A549 treated with RU486 at 1 μM for 4 hours (cell line): ENCODE data around the gene ZNF562. TPM values are rescaled to one million over a fixed set of nuclear protein-coding genes. Genes with fewer than 3 reads are reported as not detected.

Experiments used
- total RNA-seq: library from RNA; stranded (reverse); fragments of 200-300 nt; extraction: Qiagen RNA extraction; gene quantifications from 5 replicates; pipeline ENCODE4 v1.2.3, GENCODE V29; 2022; ENCODE audit warnings: low read depth

Gene ZNF562
- 4.5 to 9.3 TPM (median 5.7 TPM) in 5 replicates for total RNA-seq

DNA sequence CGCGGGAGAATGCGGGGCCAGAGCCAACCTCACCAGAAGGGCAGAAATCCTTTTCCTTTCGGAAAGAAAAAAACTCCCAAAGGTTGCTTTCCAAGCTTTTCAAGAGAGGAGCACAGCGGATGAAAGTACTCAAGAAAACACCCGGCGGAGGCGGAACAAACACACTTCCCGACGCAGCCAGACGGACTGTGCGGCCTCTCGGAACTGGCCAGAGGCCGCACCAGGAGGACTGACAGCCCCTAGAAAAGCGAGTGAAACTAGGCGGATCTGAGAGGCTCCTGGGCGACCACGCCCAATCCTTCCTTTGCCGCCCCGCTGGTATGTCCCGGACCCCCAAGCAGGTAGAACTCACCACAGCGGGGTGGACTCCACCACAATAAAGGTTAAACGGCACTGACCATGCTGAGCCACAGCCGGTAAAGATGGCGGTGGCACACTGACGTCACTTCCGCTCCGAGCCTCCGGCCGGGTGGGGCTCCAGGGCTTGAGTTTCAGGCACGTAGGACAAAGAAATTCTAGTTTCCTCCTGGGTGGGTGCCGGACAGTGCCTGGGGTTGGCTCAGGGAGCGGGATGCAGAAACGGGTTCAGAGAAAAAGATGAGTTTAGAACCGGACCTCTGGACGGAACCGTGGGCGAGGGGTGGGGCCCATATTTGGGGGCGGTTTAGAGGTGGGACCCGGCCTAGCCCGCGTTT lies at the start of gene ZNF562:
TSS of gene ZNF562 (minus strand) at position 438 of the 695 bp plus-strand sequence. CDS start 14,356 bp downstream, outside the sequence.

DNA sequence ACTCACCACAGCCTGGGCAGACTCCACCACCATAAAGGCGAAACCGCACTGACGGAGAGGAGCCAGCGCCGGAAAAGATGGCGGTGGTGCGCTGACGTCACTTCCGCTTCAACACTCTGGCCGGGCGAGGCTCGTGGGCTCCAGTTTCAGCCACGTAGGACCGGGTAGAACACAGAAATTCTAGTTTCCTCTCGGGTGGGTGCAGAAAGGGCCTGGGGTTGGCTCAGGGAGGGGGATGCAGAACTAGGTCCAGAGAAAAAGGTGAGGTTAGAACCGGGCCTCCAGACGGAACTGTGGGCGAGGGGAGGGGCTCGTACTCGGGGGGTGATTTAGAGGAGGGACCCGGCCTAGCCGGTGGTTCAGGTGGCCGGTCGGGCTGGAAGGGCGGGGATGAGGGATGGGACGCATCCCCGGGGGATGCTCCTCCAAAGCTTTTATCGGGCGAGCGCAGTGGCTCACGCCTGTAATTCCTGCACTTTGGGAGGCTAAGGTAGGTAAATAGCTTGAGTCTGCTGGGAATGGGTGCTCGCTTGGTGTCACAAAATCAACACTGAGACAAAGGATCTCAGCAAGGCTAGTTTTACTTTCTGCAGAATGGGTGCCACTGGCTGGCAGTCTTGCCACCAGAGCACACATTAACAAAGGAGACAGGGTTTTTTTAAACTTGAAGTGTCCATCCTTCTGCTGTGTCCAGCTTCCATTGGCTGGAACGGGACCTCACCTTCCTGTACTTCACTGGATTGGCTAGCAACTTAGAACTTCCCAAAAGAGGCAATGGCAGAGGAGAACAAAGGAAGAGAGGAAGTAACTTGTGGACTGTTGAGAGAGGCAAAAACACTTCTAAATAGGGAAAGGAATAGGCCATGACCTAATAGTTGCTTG lies 53.5 kb downstream of the ZNF562 start, which contains the start of gene ZNF561:
TSS of gene ZNF561 (minus strand) at position 77 of the 882 bp plus-strand sequence. CDS start 1,776 bp downstream, outside the sequence.

Other genes starting within 250 kb of the ZNF562 start
- gene ZNF266, start 239.5 kb downstream of the ZNF562 start, total RNA-seq, result 2.9 to 4.7 TPM (median 3.8 TPM) in 5 replicates
- gene ZNF560, start 176.5 kb downstream of the ZNF562 start, total RNA-seq, result not detected in 5 replicates
- gene ZNF426, start 136.5 kb downstream of the ZNF562 start, total RNA-seq, result 0.85 to 1.7 TPM (median 1.1 TPM) in 5 replicates
- 3.1 to 5.1 TPM (median 3.7 TPM) in 5 replicates for gene ZNF121, start 90.6 kb downstream of the ZNF562 start, total RNA-seq
- 7.6 to 14.7 TPM (median 9.2 TPM) in 5 replicates for gene ZNF561, start 53.9 kb downstream of the ZNF562 start, total RNA-seq
- gene ZNF846, start 93.6 kb upstream of the ZNF562 start, total RNA-seq, result 0.61 to 1.7 TPM (median 1.2 TPM) in 5 replicates
- gene FBXL12, start 144.0 kb upstream of the ZNF562 start, total RNA-seq, result 11.0 to 14.4 TPM (median 13.1 TPM) in 5 replicates
- gene UBL5, start 152.8 kb upstream of the ZNF562 start, total RNA-seq, result 394 to 462 TPM (median 426 TPM) in 5 replicates
- gene PIN1, start 160.2 kb upstream of the ZNF562 start, total RNA-seq, result 52.9 to 77.8 TPM (median 76.3 TPM) in 5 replicates